CD4-positive, CD25-positive, alpha-beta regulatory T cell (primary cell): Measurements from ENCODE around the gene HP1BP3. TPM values are rescaled to one million over a fixed set of nuclear protein-coding genes. Genes with fewer than 3 reads are reported as not detected.
A peak's percentile ranks its signal among the peaks of the same experiment; 100 is the strongest.

Source experiments
- ATAC-seq, 2 donors: fragments of 150-1000 bp; cut with Tn5 transposase; one replicate each; pipeline ENCODE4 v1.10.0; 2021; ENCODE audit warnings: low read depth in 2 of 2, moderate number of reproducible peaks in 2 of 2, moderate library complexity in 1 of 2
- DNase-seq, 3 donors: peaks; one replicate each; pipeline versions ENCODE4 v3.0.0 to v3.0.0-alpha.2; 2012 to 2022; ENCODE audit warnings: mixed read lengths in 1 of 3
- H3K27ac ChIP-seq: one replicate; pipeline ENCODE4 v1.7.0; 2013; ENCODE audit warnings: mild to moderate bottlenecking, low read length; ENCODE audit not compliant: insufficient read depth, poor library complexity, severe bottlenecking
- H3K27me3 ChIP-seq: one replicate; pipeline ENCODE4 v1.7.0; 2013; ENCODE audit warnings: low read length; ENCODE audit not compliant: control insufficient read depth, insufficient read depth
- H3K36me3 ChIP-seq: one replicate; pipeline ENCODE4 v1.7.0; 2013; ENCODE audit warnings: mild to moderate bottlenecking, low read length, moderate library complexity; ENCODE audit not compliant: control insufficient read depth, insufficient read depth
- H3K4me1 ChIP-seq: 2 replicates; pipeline ENCODE4 v1.7.0; 2013; ENCODE audit warnings: mild to moderate bottlenecking, low read length; ENCODE audit not compliant: insufficient read depth, control insufficient read depth, poor library complexity, severe bottlenecking
- H3K4me3 ChIP-seq: one replicate; pipeline ENCODE4 v1.7.0; 2013; ENCODE audit warnings: low read depth, mild to moderate bottlenecking, low read length, moderate library complexity
- H3K9me3 ChIP-seq, 2 experiments: 1 replicate in 1 of 2; 2 replicates in 1 of 2; pipeline ENCODE4 v1.7.0; 2013; ENCODE audit warnings: low read length in 2 of 2, mild to moderate bottlenecking in 1 of 2, moderate library complexity in 1 of 2; ENCODE audit not compliant: control insufficient read depth in 2 of 2
- H3K27ac Mint-ChIP-seq, 3 donors: one replicate each; pipeline ENCODE4 v1.8.0; 2020 to 2022; ENCODE audit warnings: mild to moderate bottlenecking in 3 of 3, mixed read lengths in 3 of 3, moderate library complexity in 2 of 3
- H3K27me3 Mint-ChIP-seq: one replicate; pipeline ENCODE4 v1.8.0; 2022; ENCODE audit warnings: mild to moderate bottlenecking, mixed read lengths
- H3K36me3 Mint-ChIP-seq: one replicate; pipeline ENCODE4 v1.8.0; 2020; ENCODE audit warnings: mixed read lengths
- H3K4me1 Mint-ChIP-seq, 4 donors: one replicate each; pipeline ENCODE4 v1.8.0; 2020 to 2022; ENCODE audit warnings: mixed read lengths in 4 of 4, mild to moderate bottlenecking in 1 of 4
- H3K4me3 Mint-ChIP-seq, 4 donors: one replicate each; pipeline ENCODE4 v1.8.0; 2020 to 2022; ENCODE audit warnings: mild to moderate bottlenecking in 4 of 4, mixed read lengths in 4 of 4, moderate library complexity in 3 of 4
- H3K9me3 Mint-ChIP-seq, 7 donors: one replicate each; pipeline ENCODE4 v1.8.0; 2020 to 2022; ENCODE audit warnings: mixed read lengths in 7 of 7, mild to moderate bottlenecking in 3 of 7, moderate library complexity in 2 of 7
- polyA plus RNA-seq, 4 donors: library from polyadenylated mRNA; unstranded; fragments of 300-500 nt; fragmentation: Illumina TruSeq; gene quantifications; one replicate each; pipeline ENCODE4 v1.2.3, GENCODE V29; 2021
- total RNA-seq: library from RNA; stranded (reverse); gene quantifications from one replicate; pipeline ENCODE4 v1.2.3, GENCODE V29; 2022

Gene HP1BP3
- total and polyA plus RNA-seq, 5 donors from 2014 or later, result 170 to 284 (median 232) TPM

DNA sequence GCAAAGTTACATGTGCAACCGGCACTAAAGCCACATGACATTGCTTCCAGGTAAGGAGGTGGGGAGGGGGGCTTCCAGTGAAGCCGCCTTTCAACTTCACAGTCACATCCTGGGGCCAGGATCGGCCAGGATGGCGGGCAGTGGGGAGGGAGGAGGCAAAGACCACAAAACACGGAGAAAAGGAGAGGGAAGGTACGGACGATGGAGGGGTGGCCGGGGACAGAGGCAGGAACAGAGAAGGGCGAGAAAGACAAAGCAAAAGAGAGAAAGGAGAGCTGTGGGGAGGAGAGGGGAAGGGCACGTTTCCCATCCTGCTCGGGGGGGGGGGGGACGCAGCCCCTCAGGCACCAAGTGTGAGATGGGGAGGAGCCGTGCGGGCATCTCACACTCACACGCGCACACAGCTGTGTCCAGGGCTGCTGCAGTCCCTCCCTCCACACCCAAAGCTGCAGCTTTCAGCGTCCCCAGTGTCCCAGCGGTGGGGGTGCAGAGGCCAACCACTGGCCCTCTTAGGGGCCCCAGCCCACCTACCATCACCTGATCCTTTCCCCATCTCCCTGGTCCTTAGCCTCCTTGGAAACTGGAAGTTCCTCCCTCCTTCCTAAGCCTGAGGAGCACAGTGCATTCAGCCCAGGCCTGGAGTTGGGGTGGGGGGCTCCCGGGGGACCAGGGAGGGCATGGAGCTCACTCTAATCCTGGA is 57.0 kb downstream of the HP1BP3 start:
- H3K27me3 Mint-ChIP-seq, result peaks cover 39% of the 10 kb centered on the region
- H3K27ac Mint-ChIP-seq, result no peak overlapping the region
- Histone ChIP-seq H3K36me3 (no peaks in the 10 kb centered on the region), H3K4me3 (no peak overlapping the region), H3K4me1 (peaks cover 33% of the 10 kb centered on the region), H3K9me3 (no peaks in the 10 kb centered on the region), H3K27me3 (no peaks in the 10 kb centered on the region), H3K27ac (no peak overlapping the region)
- H3K4me1 Mint-ChIP-seq, result peaks cover 0 to 25% (median 8%) of the 10 kb centered on the region in 4 donors
- H3K4me3 Mint-ChIP-seq, result peak overlapping the region; percentile 69 to 81 (median 74)
- peaks cover 0 to 2% (median 0%) of the 10 kb centered on the region in 7 donors for H3K9me3 Mint-ChIP-seq
- DNase-seq (no peak), ATAC-seq (no peak)
- H3K36me3 Mint-ChIP-seq, result no peaks in the 10 kb centered on the region

DNA sequence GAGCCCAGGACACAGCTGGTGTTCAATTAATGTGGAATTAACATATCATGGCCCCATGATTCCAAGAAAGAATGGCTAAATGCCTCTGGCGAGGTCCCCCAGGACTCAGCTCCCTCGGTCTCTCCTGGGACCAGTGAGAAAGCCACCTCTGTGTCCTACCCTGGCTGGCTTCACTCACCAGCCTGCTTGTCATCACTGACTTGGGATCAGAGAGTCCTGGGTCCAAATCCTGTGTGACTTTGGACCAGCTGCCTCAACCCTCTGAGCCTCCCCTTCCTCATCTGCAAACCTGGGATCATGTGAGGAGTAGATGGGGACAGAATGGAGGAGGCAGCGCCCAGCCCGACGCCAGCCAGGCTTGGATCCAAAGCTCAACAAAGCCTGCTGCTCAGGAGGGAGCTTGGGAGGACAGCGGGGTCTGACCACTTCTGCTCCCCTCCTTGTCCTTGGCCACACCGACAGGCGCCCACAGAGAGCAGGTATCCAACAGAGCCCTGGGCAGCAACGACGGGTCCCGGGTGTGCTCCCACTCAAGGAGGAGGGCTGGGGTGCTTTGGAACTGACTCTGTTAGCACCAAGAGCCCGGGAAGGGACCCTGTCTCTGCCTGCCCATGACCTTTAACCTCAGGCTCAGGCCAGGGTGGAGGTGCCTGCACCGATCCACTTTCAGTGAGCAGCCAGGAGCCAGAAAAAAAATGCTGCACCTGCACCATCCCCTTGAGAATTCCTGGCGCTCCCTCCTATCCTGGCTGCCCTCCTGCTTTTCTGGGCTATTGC is 57.8 kb downstream of the HP1BP3 start:
- no peaks in the 10 kb centered on the region for H3K36me3 ChIP-seq
- peaks cover 33% of the 10 kb centered on the region for H3K4me1 ChIP-seq
- H3K27ac ChIP-seq, result no peak overlapping the region
- no peaks in the 10 kb centered on the region for H3K9me3 ChIP-seq
- no peak overlapping the region for H3K4me3 ChIP-seq
- DNase-seq (no peak), ATAC-seq (no peak)
- Mint-ChIP-seq H3K4me1 (peaks cover 0 to 25% (median 8%) of the 10 kb centered on the region in 4 donors), H3K27me3 (peaks cover 39% of the 10 kb centered on the region), H3K4me3 (peak overlapping the region in 3 of 4 donors; percentile 3 to 70 (median 69)), H3K9me3 (peaks cover 0 to 2% (median 0%) of the 10 kb centered on the region in 7 donors), H3K27ac (no peak overlapping the region), H3K36me3 (no peaks in the 10 kb centered on the region)
- no peaks in the 10 kb centered on the region for H3K27me3 ChIP-seq

DNA sequence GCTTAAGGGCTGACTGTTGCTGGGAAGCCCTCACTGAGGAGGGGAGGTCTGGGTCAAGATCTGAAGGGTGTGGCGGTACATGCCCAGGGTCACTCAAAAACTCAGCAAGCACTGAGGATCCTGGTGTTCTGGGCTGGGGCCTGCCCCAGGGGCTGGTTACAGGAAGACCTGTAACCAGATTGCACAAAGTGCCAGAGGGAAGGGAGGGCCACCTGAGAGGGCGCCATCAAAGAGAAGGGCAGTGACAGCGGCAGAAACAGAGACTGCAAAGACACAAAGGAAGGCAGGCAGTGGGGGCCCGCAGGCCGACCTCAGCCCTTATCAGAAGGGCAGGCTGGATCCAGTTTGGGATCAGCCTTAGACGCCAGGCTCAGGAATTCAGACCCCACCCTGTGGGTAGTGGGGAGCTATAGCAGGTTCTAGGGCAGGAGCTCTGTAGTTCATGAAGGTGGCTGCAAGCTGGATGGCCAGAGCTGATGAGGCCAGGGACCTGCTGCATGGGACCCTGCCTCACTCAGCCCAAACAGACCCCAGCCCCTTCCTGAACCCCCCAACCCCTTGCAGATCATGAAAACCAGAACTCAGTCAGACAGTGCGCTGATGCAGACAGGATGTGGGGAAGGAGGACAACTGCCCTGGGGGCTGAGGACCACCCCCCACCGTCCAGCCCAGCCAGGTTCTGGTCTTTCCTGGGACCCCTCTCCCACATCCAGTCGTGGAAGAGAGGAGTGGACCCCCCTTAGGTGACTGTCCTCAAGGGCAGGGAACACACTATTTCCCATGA is 58.5 kb downstream of the HP1BP3 start:
- Histone ChIP-seq H3K27me3 (no peaks in the 10 kb centered on the region), H3K4me3 (no peak overlapping the region), H3K36me3 (no peaks in the 10 kb centered on the region), H3K9me3 (no peaks in the 10 kb centered on the region), H3K27ac (no peak overlapping the region), H3K4me1 (peaks cover 29% of the 10 kb centered on the region)
- Mint-ChIP-seq H3K27me3 (peaks cover 39% of the 10 kb centered on the region), H3K36me3 (no peaks in the 10 kb centered on the region), H3K4me1 (peaks cover 0 to 24% (median 8%) of the 10 kb centered on the region in 4 donors), H3K4me3 (peak overlapping the region in 2 of 4 donors; percentile 3), H3K9me3 (peaks cover 0 to 2% (median 0%) of the 10 kb centered on the region in 7 donors), H3K27ac (no peak overlapping the region)
- no peak for DNase-seq
- no peak for ATAC-seq

DNA sequence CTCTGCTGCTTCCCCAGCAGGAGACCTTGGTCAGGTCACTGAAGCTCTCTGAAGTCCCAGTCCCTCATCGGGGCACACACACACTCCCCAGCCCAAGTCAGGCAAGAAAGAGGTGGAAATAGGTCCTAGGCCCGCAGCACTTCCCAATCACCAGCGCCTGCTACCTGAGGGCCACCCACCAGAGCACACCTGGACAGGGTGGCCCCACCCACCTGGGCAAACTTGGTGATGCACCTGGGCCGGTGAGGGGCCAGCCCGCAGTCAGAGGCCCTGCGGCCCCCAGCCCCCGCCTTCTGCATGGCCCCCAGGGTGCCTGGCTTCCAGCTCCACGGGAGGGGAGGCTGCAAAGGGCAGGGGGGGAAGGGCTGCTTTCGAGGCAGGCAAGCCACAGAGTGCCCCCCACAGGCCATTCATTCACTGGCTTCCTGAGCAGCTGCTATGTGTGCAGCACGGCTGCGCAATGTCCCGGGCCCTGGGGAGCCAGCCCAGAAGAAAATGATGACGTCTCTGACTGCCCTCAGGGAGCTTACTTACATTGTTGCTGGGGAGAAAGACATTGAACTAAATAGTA is 59.3 kb downstream of the HP1BP3 start:
- Histone ChIP-seq H3K9me3 (no peaks in the 10 kb centered on the region), H3K4me3 (no peak overlapping the region), H3K36me3 (no peaks in the 10 kb centered on the region), H3K27me3 (no peaks in the 10 kb centered on the region), H3K4me1 (peaks cover 21% of the 10 kb centered on the region), H3K27ac (no peak overlapping the region)
- no peak for DNase-seq
- Mint-ChIP-seq H3K4me1 (peaks cover 0 to 18% (median 4%) of the 10 kb centered on the region in 4 donors), H3K36me3 (no peaks in the 10 kb centered on the region), H3K9me3 (peaks cover 0 to 2% (median 0%) of the 10 kb centered on the region in 7 donors), H3K27me3 (peaks cover 34% of the 10 kb centered on the region), H3K27ac (no peak overlapping the region), H3K4me3 (peak overlapping the region in 2 of 4 donors; percentile 3 to 74)
- ATAC-seq, result no peak

DNA sequence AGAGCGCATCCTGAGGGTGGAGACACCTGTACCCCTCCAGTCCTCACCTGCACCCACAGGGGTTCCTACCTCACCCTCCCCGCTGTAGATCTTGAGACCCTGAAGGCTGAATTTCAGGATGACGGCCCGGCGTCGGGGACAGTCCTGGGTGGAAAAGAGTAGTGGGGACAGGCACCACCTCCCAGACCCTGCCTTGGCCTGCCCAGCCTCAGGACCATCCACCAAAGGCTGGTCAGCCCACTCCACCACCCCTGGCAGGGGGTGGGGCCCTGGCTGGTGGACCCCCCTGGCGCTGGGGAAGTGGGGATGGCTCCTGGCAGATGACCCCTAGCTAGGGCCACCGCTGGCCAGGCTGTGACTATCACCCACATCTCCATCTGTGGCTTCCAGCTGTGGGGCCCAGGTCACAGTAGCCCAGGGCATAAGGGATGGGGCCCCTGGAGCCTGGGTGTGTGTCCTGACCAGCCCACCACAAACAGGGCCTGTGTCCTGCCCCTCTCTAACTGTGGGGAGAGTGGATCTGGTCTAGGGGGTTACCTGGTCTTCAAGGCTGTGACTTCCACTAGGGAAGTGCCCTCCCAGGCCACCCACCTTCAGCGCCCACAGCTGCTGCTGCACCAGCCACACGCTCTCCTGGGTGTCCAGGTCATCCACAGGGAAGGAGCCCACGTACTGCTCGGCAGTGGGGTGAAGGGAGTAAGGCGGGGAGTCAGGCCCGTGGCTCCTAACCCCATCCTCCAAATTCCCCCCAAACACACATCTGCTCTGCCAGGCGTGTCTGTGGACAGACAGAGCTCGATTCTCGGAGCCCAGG is 60.0 kb downstream of the HP1BP3 start:
- Histone ChIP-seq H3K9me3 (no peaks in the 10 kb centered on the region), H3K4me3 (no peak overlapping the region), H3K27ac (no peak overlapping the region), H3K4me1 (peaks cover 15% of the 10 kb centered on the region), H3K36me3 (no peaks in the 10 kb centered on the region), H3K27me3 (no peaks in the 10 kb centered on the region)
- Mint-ChIP-seq H3K36me3 (no peaks in the 10 kb centered on the region), H3K9me3 (no peaks in the 10 kb centered on the region), H3K27me3 (peaks cover 29% of the 10 kb centered on the region), H3K4me1 (peaks cover 0 to 16% (median 4%) of the 10 kb centered on the region in 4 donors), H3K4me3 (no peak overlapping the region), H3K27ac (no peak overlapping the region)
- ATAC-seq, result no peak
- no peak for DNase-seq

DNA sequence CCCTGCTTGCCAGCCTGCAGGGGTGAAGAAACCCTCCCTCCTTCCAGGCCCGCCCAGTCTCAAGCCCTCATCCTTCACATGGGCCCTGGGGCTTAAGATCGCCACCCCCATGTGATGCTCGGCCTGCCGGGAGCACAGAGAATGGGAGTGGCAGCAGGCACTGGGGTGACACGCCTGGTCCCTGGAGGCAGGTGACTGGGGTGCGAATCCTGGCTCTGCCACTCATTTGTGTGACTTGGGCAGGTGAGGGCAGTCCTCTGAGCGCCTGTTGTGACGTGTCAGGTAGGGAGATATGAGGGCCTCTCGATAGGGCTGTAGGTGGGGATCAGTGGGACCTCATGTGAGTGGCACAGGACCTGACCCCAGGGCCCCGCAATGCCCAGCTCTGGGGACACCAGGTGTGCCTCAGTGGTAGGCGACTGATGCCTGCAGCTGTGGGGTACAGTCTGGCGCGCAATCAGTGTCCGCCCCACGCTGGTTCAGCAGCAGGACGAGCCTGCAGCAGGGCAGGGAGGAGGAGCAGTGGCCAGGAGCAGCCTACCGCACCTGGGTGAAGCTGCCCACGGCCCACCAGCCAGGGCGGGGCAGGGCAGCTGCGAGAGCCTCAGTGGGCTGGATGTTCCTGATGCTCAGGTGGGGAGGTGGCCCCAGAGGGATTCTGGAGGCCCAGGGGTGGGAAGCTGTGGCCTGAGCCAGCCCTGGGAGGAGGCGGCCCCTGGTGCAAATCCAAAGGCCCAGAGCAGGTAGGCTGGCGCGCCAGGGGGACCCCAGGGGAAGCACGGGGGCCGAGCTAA is 60.8 kb downstream of the HP1BP3 start:
- H3K4me3 Mint-ChIP-seq, result no peak overlapping the region

More for the DNA sequence above, 60.8 kb downstream of the HP1BP3 start:
- no peaks in the 10 kb centered on the region for H3K9me3 Mint-ChIP-seq
- H3K27me3 Mint-ChIP-seq, result peaks cover 29% of the 10 kb centered on the region
- H3K27me3 ChIP-seq, result no peaks in the 10 kb centered on the region
- no peak overlapping the region for H3K27ac Mint-ChIP-seq
- H3K9me3 ChIP-seq, result no peaks in the 10 kb centered on the region
- H3K4me1 Mint-ChIP-seq, result peaks cover 0 to 14% (median 4%) of the 10 kb centered on the region in 4 donors
- no peaks in the 10 kb centered on the region for H3K36me3 ChIP-seq
- no peak overlapping the region for H3K27ac ChIP-seq
- ATAC-seq (no peak), DNase-seq (no peak)
- peaks cover 7% of the 10 kb centered on the region for H3K4me1 ChIP-seq
- H3K36me3 Mint-ChIP-seq, result no peaks in the 10 kb centered on the region
- H3K4me3 ChIP-seq, result no peak overlapping the region
